ENCODE results near the gene PRRG4.
"Not testable (repeated sequence)": the region's sequence is repeated elsewhere in the genome, so short reads cannot be mapped to it uniquely, and the experiment has no call there.

The PRRG4 gene

DNA sequence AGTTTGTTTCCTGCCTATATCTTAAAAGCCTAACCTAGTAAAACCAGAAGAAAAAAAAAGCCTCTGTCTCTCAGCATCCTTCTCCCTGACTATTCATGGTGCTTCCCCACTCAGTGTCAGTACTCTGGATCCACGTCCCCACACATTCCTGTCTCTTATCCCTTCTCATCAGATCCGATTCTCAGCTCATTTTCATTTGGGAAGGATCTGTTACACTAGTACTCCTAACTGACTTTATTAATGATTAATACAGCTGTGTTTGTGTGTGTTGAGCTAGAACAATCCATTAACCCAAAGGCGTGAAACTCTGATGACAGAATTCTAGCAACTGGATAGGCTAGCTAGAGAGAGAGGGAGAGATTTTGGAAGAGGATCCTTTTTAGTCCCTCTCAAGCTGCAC is 1.5 kb downstream of the PRRG4 start:
- DNase-seq = no peak

GRCh38 chr11:32833921-32834320 is 4.2 kb downstream of the PRRG4 start:
- DNase-seq = no peak

DNA sequence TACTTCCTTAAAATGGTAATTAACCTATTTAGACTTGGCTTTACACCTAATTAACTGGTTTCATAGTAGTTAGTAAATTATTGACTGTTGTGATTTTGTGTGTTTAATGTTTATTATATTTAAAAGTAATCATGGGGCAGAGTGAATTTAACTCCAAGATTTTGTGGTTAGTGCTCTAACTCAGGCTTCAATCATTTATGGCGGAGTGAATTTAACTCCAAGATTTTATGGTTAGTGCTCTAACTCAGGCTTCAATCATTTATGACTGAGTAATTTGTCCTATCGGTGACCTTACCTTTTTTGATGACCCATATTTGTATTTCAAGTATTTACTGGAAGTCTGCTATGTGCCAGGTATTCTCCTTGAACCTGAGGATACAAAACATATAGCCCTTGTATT is 7.2 kb downstream of the PRRG4 start:
- no peak for DNase-seq

GRCh38 chr11:32838505-32839274 is 9.0 kb downstream of the PRRG4 start:
- DNase-seq = no peak

GRCh38 chr11:32839308-32839707 is 9.6 kb downstream of the PRRG4 start:
- DNase-seq = no peak

GRCh38 chr11:32840587-32840986 is 10.9 kb downstream of the PRRG4 start:
- DNase-seq = no peak

DNA sequence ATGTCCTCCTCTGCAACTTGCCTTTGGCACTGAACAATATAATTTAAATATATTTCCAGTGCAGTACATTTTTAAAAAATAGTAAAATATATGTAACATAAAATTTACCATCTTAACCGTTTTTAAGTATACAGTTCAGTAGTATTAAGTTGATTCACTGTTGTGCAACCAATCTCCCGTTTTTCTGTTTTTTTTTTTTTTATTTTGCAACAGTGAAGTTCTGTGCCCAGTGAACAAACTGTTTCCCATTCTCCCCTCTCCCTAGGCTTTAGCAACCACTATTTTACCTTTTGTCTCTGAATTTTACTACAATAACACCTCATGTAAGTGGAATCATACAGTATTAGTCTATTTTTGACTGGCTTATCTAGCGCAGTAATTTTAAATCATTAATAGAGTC is 13.8 kb downstream of the PRRG4 start:
- no peak for DNase-seq

DNA sequence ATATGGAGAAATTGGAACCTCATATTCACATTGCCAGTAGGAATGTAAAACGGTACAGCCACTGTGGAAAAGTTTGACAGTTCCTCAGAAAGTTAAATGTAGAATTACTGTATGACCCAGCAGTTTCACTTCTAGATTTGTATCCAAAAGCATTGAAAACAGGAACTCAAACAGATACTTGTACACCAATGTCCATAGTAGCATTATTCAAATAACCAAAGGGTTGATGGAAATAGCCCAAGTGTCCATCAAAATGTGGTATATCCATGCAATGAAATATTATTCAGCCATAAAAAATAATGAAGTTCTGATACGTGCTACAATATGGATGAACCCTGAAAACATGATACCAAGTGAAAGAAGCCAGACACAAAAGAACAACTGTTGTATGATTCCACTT is 17.8 kb downstream of the PRRG4 start:
- no peak for DNase-seq

DNA sequence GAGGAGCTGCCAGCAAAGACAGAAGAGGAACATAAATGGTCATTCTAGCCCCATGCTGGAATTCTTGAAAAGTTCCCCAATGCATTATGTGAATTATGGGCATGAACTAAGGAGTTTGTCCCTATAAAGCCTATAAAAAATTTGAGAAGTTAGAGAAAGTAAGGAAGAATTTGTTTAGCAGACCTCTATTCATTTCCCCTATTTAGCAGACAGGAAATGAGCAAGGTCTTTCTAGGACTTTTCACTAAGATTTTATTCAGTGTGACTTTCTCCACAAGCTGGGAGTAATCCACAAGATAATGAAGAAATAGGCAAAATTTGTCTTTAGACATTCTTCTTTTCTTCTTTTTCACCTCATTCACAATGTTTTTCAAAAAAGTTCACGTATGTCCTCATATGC is 20.0 kb downstream of the PRRG4 start:
- DNase-seq = no peak

GRCh38 chr11:32851251-32851650 is 21.5 kb downstream of the PRRG4 start:
- DNase-seq = no peak

GRCh38 chr11:32852207-32852606 is 22.5 kb downstream of the PRRG4 start:
- DNase-seq = no peak

DNA sequence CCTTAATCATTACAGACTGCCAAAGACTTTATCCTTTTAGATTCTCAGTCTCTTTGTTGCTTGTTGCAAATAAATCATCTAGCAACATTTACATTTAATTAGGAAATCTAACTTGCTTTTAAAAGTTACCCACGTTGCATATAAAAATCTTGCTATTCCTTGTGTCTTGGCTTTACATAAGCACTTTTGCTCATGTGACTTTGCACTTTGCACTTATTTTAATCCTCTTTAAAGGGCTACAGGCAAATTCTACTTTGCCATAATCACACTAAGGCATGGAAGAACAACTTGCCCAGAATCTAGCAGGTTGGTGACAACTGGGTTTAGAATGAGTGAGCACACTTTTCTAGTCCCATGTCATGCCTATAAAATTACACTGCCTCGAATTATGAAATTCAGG is 25.9 kb downstream of the PRRG4 start:
- DNase-seq = no peak

GRCh38 chr11:32858731-32859130 is 29.0 kb downstream of the PRRG4 start:
- DNase-seq = no peak

DNA sequence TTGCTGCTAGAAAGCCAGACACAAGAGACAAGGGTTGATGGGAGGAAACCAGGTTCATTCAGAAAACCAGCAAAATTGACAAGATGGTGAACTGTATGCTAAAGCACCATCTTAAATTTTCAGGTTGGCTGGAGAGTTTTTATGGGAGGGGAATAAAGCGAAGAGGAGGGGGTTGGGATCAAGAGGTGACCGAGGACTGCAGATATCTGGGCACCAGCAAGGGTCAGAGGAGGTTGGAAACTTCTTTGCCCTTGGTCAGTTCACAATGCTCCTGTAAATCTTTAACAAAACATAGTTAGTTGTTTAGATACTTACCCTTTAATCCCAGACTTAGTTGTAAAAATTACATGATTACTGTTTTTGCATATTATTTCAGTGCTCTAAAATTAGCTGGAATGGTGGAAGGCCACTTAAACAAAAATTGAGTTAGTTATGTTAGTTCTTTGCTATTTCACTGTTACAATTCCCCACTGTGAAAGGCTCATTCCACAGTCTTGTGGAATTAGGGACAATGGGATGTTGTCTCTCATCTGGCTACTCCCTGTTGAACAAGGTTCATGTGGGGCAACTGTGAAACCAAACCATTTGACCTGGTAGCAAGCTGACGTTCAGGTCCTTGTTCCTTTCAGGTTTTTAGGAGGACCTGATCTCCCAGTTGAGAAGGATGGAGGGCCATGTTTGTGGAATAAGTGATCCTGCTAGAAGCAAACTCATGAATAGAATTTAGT is 32.3 kb downstream of the PRRG4 start:
- DNase-seq = no peak

GRCh38 chr11:32864555-32864954 is 34.8 kb downstream of the PRRG4 start:
- DNase-seq = no peak

- not testable (repeated sequence) for DNase-seq
Observed at GRCh38 chr11:32868752-32869151, 39.0 kb downstream of the PRRG4 start.

DNA sequence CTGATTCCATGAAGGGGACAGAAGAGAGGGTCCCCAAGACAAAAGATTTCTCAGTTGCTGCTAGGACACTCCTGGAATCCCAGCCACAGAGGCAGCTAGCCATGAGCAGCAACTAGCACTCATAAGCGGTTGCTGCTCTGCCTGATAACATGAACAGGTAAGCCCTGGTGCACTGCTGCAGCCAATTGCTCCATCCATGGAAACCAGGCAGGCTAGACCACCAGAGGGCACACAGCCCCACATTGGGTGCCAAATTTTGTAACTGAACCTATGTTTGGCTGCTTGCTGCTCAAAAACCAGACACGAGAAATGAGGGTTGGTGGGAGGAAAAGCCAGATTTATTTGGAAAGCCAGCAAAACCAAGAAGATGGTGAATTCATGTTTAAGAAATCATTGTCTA is 40.9 kb downstream of the PRRG4 start:
- no peak for DNase-seq

GRCh38 chr11:32874132-32874531 is 44.4 kb downstream of the PRRG4 start:
- no peak for DNase-seq

DNA sequence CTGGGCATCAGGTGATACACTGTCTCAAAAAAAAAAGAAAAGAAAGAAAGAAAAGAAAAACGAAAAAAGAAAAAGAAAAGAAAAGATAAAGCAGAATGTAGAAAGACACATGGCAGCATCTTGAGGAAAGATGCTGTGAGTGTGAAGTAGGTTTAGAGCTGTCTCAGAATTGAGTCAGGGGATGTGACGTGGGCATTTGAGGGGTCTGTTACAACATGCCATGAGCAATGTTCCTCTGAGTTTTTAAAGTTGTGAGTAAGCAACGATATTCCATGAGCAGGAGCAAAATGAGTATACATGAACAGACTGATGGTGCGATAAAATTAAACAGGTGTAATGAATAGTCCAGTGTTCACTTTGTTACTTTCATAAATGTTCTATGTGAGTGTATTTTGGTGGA is 51.6 kb downstream of the PRRG4 start:
- no peak for DNase-seq

DNA sequence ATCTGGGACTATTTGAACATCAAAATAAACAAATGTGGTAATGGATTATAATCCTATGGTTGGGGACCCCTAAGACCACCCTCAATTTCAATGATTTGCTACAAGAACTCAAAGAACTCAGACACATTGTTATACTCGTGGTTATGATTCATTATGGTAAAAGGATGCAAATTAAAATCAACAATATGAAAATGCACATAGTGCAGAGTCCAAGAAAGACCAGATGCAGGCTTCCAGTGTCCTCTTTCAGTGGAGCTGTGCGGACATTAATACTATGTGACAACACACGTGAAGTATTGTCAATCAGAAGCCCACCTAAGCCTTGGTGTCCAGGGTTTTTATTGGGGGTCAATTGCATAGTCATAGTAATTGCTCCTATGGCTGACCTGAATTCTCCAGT is 53.7 kb downstream of the PRRG4 start:
- DNase-seq = no peak

DNA sequence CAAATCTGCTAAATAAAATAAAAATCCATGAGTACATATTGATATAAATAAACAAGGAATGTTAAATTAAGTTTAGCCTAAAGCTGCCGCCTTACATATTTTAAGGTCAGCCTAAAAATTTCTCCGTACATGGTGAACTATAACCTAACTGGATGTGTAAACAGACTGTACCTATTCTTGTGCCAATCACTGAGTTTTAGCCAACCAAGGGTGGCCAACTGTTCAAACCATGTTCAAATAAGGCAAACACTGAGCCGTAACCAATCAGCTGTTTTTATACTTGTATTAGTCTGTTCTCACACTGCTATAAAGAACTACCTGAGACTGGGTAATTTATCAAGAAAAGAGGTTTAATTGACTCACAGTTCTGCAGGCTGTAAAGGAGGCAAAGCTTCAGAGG is 54.3 kb downstream of the PRRG4 start:
- DNase-seq = no peak

DNA sequence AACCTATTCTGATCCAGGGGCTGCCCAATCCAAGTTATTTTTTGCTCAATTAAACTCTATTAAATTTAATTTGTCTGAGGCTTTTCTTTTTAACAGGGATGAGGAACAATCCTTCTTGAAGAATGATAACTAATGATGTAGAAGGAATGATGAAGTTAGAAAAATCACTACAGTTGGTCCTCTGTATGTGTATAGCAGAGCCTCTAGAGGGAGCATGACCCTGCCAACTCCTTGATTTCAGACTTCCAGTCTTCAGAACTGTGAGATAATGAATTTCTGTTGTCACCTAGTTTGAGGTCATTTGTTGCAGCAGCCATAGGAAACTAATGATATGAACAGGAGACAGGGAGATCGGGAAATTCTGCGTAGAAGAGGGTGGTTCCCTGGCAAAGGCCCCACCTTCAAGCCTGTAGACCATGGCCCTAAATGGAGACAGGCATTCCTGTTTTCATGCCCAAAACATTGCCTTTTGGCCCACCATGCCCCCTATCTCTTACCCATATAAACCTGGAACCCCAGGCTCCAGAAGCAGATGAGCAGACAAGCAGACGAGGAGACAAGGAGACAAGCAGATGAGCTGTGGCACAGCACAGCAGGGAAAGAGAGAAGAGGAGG is 55.1 kb downstream of the PRRG4 start:
- DNase-seq = no peak

- no peak for DNase-seq
Observed at GRCh38 chr11:32885556-32885955, 55.8 kb downstream of the PRRG4 start.

GRCh38 chr11:32886180-32886579 is 56.5 kb downstream of the PRRG4 start:
- no peak for DNase-seq
